HG03095 (cell line): ENCODE data around the gene GLI1.
"Not testable (repeated sequence)": the region's sequence is repeated elsewhere in the genome, so short reads cannot be mapped to it uniquely, and the experiment has no call there.

Experiments
- ATAC-seq: cut with Tn5 transposase; IDR thresholded peaks from one replicate; pipeline ENCODE4 v1.9.1; 2021; ENCODE audit warnings: moderate library complexity; ENCODE audit not compliant: unreplicated experiment

Gene GLI1

GRCh38 chr12:57496822-57497221, 37.2 kb downstream of the GLI1 start:
- no peak for ATAC-seq

- no peak for ATAC-seq
Measured at GRCh38 chr12:57497223-57498131, 37.9 kb downstream of the GLI1 start.

GRCh38 chr12:57498132-57498502, 38.5 kb downstream of the GLI1 start:
- ATAC-seq = no peak

- no peak for ATAC-seq
Measured at GRCh38 chr12:57498571-57498970, 39.0 kb downstream of the GLI1 start.

- ATAC-seq = no peak
Measured at GRCh38 chr12:57500213-57500612, 40.6 kb downstream of the GLI1 start.

- not testable (repeated sequence) for ATAC-seq
Measured at GRCh38 chr12:57502311-57502969, 42.9 kb downstream of the GLI1 start.

- not testable (repeated sequence) for ATAC-seq
Measured at GRCh38 chr12:57506541-57506940, 47.0 kb downstream of the GLI1 start.

- not testable (repeated sequence) for ATAC-seq
Measured at GRCh38 chr12:57507796-57508195, 48.2 kb downstream of the GLI1 start.

- no peak for ATAC-seq
Measured at GRCh38 chr12:57511161-57511560, 51.6 kb downstream of the GLI1 start.

GRCh38 chr12:57511588-57512325, 52.2 kb downstream of the GLI1 start:
- no peak for ATAC-seq

GRCh38 chr12:57512665-57513064, 53.1 kb downstream of the GLI1 start:
- ATAC-seq = no peak

GRCh38 chr12:57513266-57513665, 53.7 kb downstream of the GLI1 start:
- ATAC-seq = no peak

GRCh38 chr12:57513677-57514076, 54.1 kb downstream of the GLI1 start:
- ATAC-seq = not testable (repeated sequence)

GRCh38 chr12:57514246-57514645, 54.7 kb downstream of the GLI1 start:
- not testable (repeated sequence) for ATAC-seq

GRCh38 chr12:57514720-57515407, 55.3 kb downstream of the GLI1 start:
- ATAC-seq = no peak

- ATAC-seq = no peak
Measured at GRCh38 chr12:57515408-57515933, 55.9 kb downstream of the GLI1 start.

- no peak for ATAC-seq
Measured at GRCh38 chr12:57515934-57516541, 56.5 kb downstream of the GLI1 start.

GRCh38 chr12:57516617-57517153, 57.1 kb downstream of the GLI1 start:
- ATAC-seq = no peak

GRCh38 chr12:57517187-57517586, 57.6 kb downstream of the GLI1 start:
- no peak for ATAC-seq

GRCh38 chr12:57517718-57518117, 58.1 kb downstream of the GLI1 start:
- not testable (repeated sequence) for ATAC-seq
